Measurements from ENCODE around the gene IFNL1.

IFNL1 gene

DNA sequence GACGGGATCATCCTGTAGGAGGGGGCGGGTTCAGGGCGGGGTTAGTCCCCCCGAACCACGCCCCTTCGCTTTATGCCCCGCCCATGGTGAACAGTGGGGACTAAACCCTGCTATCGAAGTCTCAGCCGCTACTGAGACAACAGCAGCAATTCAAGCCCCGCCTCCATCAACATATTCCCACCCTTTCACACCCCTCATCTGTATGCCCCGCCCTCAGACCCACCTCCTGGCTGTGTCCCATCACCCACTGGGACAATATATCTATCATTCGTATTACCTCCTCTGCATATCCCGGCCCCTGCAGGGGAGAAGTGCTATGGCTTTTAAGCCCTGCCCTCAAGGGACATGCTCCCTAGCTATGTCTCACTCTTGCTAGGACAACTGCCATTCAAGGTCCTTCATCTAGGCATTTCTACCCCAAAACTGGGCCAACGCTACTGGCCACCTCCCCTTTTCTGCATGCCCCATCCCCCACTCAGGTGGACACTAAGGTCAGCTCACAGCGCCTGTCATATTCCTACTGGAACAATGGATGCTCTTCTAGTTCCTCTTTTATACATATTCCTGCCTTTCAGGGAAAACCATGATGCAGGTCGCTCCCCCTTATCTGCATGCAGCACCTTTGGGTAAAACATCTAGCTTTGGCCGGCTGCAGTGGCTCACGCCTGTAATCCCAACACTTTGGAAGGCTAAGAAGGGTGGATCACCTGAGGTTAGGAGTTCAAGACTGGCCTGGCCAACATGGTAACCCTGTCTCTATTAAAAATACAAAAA is 12.5 kb downstream of the IFNL1 start:
- TF ChIP-seq, protein P1, sequence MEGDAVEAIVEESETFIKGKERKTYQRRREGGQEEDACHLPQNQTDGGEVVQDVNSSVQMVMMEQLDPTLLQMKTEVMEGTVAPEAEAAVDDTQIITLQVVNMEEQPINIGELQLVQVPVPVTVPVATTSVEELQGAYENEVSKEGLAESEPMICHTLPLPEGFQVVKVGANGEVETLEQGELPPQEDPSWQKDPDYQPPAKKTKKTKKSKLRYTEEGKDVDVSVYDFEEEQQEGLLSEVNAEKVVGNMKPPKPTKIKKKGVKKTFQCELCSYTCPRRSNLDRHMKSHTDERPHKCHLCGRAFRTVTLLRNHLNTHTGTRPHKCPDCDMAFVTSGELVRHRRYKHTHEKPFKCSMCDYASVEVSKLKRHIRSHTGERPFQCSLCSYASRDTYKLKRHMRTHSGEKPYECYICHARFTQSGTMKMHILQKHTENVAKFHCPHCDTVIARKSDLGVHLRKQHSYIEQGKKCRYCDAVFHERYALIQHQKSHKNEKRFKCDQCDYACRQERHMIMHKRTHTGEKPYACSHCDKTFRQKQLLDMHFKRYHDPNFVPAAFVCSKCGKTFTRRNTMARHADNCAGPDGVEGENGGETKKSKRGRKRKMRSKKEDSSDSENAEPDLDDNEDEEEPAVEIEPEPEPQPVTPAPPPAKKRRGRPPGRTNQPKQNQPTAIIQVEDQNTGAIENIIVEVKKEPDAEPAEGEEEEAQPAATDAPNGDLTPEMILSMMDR (IDR thresholded peaks at IDR 0.05): no peak

- TF ChIP-seq, protein P1 (IDR thresholded peaks at IDR 0.05): no peak
Observed at GRCh38 chr19:39310558-39311311, 14.5 kb downstream of the IFNL1 start.

GRCh38 chr19:39314016-39314728 is 18.0 kb downstream of the IFNL1 start:
- TF ChIP-seq, protein P1 (IDR thresholded peaks at IDR 0.05): no peak

DNA sequence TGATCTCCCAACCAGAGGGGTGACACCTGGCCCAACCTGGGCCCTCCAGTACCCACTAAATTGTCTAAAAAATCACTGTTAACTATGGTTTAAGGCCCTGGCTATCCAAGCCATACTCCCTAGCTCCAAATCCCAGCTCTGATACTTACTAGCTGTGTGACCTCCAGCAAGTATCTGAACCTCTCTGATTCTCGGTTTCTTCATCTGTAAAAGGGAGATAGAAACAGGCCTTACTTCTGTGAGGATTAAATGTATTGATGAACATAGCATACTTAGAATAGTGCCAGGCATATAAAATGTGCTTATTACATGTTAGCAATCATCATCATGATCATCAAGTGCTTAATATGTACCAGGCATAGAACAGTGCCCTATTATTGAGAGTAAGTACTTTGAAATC is 19.7 kb downstream of the IFNL1 start:
- TF ChIP-seq, protein P1 (IDR thresholded peaks at IDR 0.05): no peak

DNA sequence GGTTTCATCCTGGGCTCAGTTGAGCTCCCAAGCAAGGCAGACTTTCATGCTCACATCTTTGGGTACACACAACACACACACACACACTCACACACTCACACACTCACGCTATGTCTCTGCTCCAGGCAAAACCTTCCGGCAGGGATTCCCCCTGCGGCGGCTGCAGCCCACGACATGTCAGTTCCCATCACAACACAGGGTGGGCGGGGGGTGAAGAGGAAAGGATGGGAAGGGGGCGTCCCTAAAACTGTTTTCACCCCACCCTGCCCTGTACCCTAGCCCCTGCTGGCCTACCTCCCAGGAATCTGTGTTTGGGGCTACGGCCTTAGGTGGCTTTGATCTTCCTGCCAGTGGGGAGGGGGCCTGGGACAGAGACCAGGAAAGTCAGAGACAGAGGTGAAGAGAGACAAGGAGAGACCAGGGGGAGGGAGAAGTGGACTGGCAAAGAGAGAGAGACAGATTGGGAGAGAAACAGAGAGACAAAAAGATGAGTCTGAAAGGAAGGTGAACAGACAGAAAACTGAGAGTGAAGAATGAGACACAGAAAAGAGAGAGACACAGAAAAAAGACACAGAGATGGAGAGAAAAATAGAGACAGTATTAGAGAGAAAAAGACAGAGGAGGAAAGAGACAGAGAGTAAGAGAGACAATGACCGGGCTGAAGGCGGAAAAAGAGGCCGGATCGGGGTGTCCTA is 20.6 kb downstream of the IFNL1 start:
- TF ChIP-seq, protein P1 (IDR thresholded peaks at IDR 0.05): no peak

DNA sequence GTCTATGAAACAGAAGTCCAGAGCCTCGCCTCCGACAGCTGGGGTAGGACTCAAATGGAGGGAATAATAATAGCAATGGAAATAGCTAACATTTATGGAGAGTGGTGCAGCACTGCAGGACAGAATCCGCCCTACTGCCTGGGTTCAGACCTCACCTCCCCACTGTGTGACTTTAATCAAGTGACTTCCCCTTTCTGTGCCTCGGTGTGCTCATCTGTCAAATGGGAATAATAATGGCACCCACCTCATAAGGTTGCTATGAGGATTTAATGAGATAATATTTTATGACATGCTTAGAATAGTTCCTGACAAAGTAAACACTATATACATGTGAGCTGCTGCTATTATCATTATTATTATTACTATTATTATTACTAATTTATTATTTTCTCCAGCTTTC is 21.3 kb downstream of the IFNL1 start:
- TF ChIP-seq, protein P1 (IDR thresholded peaks at IDR 0.05): no peak

DNA sequence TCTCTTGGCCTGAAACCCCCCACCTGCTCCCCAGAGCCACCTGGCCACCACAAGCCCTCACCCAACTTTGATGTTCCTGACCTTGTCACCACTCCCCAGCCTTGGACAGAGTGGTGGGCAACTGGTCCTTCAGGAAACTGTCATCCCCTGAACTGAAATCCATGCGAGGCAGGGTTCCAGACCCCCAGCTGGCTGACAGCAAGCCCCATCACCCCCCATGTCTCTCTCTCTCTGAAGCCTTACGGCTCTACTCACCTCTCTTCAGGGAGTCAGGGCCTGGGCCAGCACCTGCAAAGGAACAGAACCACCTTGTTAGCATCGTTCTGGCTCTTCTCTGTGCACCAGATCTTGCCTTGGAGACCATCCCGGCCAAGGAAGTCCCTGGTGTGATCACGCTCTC is 21.9 kb downstream of the IFNL1 start:
- TF ChIP-seq, protein P1 (IDR thresholded peaks at IDR 0.05): no peak

Measured in LNCAP (cell line).